AG10803 (cell line): ENCODE data around the gene XPNPEP2.

Experiments
- DNase-seq: peaks from one replicate; pipeline ENCODE4 v3.0.0; 2010; ENCODE audit warnings: low read depth
- H3K4me3 ChIP-seq: 2 replicates; pipeline ENCODE4 v1.5.1; 2011; ENCODE audit warnings: mild to moderate bottlenecking, low read length, control low read depth
- TF ChIP-seq, protein P1 (sequence below): conservative IDR thresholded peaks from 2 replicates; pipeline ENCODE4 v1.5.1; 2011; ENCODE audit warnings: mild to moderate bottlenecking, low read length, control low read depth, inconsistent platforms

The XPNPEP2 gene

DNA sequence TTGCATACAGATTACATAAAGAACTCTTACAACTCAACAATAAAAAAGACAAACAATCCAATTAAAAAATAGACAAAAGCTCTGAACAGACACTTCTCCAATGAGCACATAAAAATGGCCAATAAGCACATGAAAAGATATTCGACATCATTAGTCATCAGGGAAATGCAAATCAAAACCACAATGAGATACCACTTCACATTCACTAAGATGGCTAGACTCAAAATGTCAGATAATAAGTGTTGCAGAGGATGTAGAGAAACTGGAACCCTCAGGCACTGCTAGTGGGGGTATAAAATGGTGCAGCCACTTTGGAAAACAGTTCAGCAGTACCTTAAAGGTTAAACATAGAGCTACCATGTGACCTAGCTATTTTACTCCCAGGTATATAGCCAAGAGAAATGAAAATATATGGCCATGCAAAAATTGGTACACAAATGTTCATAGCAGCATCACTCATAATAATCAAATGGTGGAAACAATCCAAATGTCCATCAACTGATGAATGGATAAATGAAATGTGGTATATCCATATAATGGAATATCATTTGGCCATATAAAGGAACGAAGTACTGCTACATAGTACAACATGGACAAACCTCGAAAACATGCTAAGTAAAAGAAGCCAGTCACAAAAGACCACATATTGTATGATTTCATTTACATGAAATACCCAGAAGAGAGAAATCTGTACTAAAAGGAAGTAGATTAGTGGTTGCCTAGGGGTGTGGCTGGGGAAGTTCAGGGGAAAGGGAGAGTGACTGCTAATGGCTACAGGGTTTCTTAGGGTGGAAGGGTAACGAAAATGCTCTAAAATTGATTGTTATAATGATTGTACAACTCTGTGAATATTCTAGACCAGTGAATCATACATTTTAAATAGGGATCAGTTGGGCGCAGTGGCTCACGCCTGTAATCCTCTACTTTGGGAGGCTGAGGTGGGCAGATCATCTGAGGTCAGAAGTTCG, 70.3 kb downstream of the XPNPEP2 start:
- DNase-seq: peak; percentile 0

DNA sequence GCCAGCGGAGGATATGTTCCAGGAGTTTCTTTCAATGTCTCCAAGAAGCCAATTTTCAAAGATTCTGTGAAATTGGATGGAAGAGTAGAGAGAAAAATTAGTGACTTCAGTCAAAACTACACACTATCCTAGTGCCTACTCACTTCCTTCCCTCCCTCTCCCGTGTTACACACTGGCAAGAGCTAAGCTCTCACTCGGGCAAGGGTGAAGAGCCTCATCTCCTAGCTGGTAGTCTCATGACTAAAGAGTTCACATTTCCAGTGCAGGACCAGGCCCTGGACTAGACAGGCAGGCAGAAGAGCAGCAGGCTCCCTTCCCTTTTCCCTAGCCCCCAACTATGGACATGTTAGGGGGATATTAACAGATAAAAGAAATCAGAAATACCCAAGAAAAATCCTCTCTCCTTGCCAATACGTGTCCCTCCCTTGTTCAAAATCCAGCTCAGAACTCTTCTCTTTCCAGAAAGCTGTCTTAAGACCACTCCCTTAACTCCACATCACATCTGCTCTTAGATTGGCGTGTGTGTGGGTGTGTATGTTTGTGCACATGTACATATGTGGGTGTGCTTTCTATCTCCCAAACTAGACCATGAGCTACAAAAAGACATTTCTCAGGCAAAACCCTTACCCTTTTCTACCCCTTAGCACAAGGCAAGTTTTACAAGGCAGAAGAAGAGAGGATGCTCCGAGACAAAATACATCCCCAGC, 75.0 kb downstream of the XPNPEP2 start:
- TF ChIP-seq, protein P1, sequence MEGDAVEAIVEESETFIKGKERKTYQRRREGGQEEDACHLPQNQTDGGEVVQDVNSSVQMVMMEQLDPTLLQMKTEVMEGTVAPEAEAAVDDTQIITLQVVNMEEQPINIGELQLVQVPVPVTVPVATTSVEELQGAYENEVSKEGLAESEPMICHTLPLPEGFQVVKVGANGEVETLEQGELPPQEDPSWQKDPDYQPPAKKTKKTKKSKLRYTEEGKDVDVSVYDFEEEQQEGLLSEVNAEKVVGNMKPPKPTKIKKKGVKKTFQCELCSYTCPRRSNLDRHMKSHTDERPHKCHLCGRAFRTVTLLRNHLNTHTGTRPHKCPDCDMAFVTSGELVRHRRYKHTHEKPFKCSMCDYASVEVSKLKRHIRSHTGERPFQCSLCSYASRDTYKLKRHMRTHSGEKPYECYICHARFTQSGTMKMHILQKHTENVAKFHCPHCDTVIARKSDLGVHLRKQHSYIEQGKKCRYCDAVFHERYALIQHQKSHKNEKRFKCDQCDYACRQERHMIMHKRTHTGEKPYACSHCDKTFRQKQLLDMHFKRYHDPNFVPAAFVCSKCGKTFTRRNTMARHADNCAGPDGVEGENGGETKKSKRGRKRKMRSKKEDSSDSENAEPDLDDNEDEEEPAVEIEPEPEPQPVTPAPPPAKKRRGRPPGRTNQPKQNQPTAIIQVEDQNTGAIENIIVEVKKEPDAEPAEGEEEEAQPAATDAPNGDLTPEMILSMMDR: no peak
- no peak for DNase-seq
- no peak overlapping the region for H3K4me3 ChIP-seq

More for the DNA sequence above, 70.3 kb downstream of the XPNPEP2 start:
- TF ChIP-seq, protein P1: no peak
- no peak overlapping the region for H3K4me3 ChIP-seq

DNA sequence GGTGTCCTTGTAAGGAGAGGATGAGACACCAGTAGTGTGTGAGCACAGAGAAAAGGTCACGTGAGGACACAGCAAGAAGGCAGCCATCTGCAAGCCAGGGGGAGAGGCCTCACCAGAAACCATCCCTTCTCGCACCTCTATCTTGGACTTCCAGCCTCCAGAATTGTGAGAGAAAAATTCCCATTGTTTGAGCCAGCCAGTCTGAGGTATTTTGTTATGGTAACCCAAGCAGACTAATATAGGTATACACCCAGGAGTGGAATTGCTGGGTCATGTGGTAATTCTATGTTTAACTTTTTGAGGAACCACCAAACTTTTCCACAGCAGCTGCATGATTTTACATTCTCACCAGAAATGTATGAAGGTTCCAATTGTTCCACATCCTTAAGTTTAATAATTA, 79.3 kb downstream of the XPNPEP2 start:
- no peak overlapping the region for H3K4me3 ChIP-seq
- TF ChIP-seq, protein P1: no peak
- no peak for DNase-seq
